ENCODE measurements around the gene SAMD14.

SAMD14 gene

DNA sequence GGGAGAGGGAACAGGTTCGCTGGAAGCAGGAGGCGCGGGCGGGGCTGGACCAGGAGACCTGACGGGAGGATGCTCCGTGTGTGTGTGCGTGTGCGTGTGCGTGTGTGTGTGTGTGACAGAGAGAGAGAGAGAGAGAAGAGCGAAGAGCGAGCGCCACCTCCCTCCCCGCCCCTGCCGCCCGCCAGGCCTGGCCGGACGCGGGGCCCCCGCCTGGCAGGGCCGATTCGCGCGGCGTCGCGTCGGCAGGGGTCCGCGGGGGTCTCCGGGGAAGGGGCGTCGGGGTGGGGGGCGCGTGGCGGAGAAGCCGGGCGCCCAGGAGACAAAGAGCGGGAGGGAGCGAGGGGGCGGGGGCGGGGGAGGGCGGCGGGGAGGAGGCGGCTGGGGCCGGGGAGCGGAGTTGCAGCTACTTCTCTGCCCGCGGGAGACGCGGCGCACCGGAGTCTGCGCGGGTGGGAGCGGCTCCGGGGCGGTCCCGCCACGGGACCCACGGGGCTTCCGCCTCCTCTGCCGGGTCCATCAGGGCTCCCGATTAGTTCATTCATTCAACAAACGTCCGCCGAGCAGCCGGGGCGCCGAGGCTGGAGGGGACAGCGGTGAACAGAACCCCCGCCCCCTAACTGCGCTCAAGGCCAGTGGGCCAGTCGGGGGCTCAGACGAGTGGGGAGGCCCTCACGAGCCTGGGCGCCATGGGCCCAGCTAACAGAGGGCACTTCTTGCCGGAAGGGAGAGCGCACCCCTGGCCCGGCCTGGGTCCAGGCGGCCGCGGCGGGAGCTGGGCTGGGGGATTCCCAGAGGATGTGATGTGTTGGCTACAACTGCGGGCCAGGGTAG is at the start of gene SAMD14:
TSS of gene SAMD14 (minus strand) at position 433 of the 831 bp plus-strand sequence. CDS start 5,201 bp downstream, outside the sequence.
- DNase-seq: no peak

GRCh38 chr17:50177983-50178834 is 48.2 kb upstream of the SAMD14 start:
- no peak for DNase-seq

DNA sequence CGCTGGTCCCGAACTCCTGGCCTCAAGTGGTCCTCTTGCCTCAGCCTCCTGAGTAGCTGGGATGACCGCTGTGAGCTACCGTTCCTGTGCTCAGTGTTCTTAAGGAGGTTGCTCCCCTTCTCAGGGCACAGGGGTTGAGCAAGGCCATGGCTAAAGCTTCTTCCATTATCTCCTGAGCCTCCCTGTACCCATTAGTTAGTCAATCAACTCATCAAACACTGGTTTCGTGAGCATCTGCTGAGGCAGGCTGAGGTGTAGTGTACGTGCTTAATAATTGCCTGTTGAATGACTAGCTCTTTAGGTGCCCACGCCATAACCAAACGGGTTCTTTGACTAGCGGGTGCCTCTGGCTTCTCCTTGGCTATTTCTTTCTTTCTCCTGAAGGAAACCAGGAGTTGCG is 47.5 kb upstream of the SAMD14 start:
- no peak for DNase-seq

- no peak for DNase-seq
Measured at GRCh38 chr17:50176559-50177357, 46.8 kb upstream of the SAMD14 start.

DNA sequence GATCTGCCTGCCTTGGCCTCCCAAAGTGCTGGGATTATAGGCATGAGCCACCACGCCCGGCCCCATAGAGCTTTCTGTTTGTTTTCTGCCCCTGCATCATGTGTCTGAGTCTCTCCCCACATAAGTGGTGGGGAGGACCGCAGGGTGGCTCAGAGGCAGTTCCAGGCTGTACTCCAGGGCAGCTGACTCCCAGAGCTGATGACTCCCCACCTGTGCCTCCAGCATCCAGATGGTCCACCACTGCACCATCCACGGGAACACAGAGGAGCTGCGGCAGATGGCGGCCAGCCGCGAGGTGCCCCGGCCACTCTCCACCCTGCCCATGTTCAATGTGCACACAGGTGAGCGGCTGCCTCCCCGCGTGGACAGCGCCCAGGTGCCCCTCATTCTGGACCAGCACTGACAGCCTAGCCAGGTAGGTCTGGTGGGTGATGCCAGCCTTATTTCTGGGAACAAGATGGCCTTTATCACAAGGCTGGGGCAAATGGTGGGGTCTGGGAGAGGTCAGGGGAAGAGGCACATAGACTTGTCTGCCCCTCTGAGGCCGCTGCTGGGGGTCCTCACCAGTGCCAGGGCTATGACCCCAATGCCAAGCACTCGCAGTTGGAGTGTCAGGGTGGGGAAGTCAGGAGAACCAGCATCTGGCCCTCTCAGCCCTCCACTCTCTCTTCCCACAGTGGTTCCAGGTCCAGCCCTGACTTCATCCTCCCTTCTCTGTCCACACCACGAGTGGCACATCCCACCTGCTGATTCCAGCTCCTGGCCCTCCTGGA is 45.3 kb upstream of the SAMD14 start:
- no peak for DNase-seq

GRCh38 chr17:50174444-50174843 is 44.5 kb upstream of the SAMD14 start:
- DNase-seq: no peak

GRCh38 chr17:50173335-50173941 is 43.5 kb upstream of the SAMD14 start:
- DNase-seq: no peak

DNA sequence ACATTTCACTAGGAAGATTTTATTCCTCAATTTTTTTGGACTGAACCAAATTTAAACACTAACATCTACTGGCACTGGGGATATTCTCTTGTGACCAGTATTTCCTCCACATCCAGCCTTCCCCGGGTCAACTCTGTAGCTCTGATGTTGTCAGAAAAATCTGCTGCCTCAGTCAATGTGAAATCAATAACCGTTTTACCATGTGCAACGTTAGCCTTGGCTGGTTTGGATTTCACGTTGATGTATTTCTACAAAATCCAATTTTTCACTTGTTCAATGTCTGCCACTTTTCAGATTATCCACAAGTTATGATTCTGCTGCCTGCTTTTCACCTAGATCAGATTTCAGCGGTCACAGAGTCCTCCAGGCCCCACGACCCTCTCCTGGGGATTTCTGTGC is 43.0 kb upstream of the SAMD14 start:
- no peak for DNase-seq

- no peak for DNase-seq
Measured at GRCh38 chr17:50172130-50172529, 42.2 kb upstream of the SAMD14 start.

DNA sequence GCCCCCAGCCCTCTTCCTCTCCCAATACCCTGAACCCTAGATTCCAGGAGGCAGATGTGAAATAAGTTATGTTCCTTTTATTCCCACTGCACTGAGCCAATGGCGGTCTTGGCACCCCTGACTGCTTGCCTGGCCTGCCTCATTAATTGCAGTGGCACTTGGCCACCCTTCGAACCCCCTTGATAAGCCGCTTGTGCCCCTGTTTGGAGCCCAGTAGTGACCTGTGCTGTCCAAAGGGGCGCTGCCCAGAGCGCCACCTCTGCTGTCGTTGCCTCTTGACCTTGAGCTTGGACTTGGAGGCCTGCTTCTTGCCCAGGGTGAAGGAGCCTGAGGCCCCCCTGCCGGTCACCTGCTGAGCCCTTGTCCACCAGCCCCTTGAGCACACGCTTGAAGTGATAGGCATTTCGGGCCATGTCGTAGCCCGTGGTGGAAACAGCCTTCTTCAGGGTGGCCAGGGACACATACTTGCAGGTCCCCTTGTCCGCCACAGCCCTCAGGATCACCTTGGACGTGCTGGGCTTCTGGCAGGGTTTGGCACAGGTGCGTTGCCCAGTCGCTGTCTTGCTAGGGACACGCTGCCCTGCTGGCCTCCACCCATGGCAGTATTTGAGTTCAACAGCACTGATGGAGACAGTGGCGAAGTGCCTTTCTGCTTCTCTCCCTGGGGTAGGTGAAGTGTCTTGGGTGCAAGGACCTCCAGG is 41.6 kb upstream of the SAMD14 start:
- DNase-seq: no peak

GRCh38 chr17:50170662-50171370 is 40.9 kb upstream of the SAMD14 start:
- DNase-seq: no peak

GRCh38 chr17:50169881-50170459 is 40.0 kb upstream of the SAMD14 start:
- DNase-seq: no peak

DNA sequence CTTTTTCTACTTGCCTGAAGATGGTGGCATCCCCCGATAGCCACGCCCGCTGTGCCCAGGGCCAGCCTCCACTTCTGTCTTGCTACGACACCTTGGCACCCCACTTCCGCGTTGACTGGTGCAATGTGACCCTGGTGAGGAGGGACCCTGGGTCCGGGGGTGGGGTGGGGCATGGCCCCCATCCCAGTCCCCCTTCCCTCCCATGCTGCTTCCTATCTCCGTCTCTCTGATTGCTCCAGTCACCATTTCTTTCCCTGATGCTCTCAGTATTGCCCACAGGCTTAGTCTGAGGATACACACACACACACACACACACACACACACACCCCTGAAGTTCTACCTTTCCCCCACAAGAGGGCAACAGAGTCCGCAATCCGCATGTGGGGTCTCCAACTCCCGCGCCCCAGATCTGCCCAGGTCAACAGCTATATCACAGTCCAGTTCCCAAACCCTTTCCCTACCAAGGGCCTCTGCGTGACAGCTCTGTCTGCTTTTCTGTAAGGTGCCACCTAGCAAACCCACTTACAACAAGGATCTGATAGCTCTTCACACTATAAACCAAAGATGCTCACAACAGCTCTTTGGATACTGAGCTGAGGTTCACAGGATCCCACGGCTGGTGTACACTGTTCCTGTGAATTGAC is 39.3 kb upstream of the SAMD14 start:
- DNase-seq: peak; percentile 40

DNA sequence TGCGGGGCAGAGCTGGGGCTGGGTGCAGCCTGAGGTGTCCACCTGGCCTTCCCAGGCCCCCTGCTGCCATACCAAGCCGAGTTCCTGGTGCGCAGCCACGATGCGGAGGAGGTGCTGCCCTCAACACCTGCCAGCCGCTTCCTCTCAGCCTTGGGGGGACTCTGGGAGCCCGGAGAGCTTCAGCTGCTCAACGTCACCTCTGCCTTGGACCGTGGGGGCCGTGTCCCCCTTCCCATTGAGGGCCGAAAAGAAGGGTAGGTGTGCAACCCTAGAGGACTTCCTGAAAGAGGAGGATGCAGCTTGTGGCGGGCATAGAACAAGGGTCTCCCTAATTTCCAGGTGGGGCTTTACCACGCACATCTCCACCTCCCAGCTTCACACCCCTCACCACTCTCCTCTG is 38.4 kb upstream of the SAMD14 start:
- DNase-seq: no peak

DNA sequence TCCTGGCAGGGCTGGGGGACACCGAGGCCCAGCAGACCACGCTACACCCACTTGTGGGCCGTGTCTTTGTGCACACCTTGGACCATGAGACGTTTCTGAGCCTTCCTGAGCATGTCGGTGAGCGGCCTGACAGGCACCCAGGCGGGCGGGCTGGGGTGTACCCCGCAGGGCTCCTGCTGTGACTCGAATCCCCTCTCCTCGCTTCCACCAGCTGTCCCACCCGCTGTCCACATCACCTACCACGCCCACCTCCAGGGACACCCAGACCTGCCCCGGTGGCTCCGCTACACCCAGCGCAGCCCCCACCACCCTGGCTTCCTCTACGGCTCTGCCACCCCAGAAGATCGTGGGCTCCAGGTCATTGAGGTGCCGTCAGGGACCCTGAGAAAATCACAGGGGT is 37.4 kb upstream of the SAMD14 start:
- no peak for DNase-seq

DNA sequence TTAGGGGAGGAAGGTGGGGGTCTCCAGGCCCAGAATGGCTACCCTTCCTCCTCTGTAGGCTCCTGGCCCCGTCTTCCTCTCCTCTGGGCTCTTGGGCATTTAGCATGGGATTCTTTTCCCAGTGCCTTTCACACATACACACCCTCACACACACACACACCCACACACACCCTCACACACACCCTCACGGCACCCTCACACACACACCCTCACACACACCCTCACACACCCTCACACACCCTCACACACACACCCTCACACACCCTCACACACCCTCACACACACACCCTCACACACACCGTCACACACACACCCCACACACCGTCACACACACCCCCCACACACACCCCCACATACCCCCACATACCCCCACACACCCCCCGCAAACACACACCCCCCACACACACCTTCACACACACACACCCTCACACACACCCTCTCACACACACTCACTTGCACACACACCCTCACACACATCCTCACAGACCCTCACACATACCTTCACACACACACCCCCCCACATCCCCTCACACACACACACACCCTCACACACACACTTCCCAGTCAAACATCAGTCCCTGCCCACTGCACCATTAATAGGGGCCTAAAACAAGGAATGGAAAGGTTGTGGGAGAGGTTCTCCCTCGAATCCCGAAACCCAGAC is 36.7 kb upstream of the SAMD14 start:
- DNase-seq: no peak

- no peak for DNase-seq
Measured at GRCh38 chr17:50165867-50166517, 36.0 kb upstream of the SAMD14 start, which contains the start of gene SGCA. Gene SGCA, plus strand, starts transcription at chr17:50166005. Its CDS starts 36 bp downstream, at chr17:50166041.

DNA sequence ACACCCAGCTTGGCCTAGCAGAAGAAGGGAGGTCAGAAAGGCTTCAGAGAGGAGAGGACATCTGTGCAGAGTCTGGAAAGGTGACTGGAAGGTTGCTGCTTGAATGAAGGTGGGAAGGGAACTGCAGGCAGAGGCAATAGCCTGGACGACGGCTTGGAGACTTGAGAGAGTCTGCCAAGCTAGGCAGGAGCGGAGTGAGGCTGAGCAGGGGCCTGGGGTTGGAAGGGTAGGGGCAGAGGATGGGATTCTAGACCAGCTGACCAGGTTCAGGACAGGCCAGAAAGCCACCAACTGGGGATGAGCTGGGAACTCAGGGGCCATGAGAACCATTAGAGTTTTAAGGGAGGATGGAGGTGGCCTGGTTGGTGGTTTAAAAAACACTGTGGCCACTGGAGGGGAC is 35.5 kb upstream of the SAMD14 start:
- DNase-seq: no peak
